HG03066 (cell line): ENCODE results near the gene KCNAB2.

Experiments used
- ATAC-seq: cut with Tn5 transposase; IDR thresholded peaks from one replicate; pipeline ENCODE4 v1.9.1; 2021; ENCODE audit warnings: low read depth; ENCODE audit not compliant: unreplicated experiment

KCNAB2 gene

GRCh38 chr1:6094246-6094645 is 48.6 kb downstream of the KCNAB2 start:
- no peak for ATAC-seq

DNA sequence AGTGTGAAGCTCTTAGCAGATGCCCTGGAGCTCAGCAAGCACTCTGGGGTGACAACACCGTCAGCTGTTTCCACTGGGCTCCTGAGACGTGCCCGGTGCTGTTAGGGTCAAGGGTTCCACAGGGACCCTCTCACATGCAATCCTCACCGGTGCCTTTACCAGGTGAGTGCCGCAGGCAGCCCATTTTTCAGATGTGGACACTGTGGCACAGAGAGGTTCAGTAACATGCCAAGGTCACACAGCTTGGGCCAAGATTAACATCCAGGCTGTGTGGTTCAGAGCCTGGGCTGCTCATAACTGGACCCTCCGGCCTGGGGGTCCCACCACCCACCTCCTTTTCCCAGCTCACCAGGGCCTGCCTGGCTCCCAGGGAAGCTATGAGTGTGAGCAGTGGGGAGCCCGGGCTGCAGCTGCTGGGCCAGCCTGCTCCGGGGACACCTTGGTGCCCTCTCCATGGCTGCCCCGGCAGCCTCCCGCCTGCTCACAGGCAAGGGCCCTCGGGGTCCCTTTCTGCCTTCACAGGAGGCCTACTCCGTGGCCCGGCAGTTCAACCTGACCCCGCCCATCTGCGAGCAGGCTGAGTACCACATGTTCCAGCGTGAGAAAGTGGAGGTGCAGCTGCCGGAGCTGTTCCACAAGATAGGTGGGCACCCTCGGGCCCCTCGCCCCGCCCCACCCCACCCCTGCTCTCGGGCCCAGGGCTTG is 49.3 kb downstream of the KCNAB2 start:
- ATAC-seq: no peak

DNA sequence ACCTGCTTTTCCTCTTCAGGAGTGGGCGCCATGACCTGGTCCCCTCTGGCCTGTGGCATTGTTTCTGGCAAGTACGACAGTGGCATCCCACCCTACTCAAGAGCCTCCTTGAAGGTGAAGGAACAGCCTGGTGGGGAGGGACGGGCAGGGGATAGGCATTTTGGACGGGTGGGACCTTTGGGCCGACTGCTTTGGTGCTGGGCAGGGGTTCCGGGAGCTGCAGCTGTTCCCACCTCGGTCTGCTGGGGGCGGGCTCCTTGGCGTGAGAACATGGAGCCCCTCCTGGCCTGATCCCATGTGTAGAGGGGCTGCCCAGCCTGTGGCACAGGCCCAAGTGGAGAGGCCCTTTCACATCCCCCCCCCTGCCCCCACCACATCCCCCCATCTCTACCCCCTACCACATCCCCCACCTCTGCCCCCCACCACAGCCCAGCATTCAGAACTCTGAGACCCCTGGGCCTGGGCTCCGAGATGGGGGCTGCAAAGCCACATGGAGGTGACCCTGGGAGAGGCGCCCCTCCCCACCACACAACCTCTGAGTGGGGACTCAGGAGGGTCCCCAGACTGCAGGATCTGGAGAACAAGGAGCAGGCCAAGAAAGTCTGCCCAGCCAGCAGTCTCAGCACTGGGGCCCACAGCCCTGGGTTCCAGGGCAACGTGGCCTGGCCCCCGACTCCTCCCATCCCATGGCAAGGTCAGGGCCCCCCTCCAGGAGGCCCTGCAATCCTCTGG is 50.0 kb downstream of the KCNAB2 start:
- ATAC-seq: no peak

DNA sequence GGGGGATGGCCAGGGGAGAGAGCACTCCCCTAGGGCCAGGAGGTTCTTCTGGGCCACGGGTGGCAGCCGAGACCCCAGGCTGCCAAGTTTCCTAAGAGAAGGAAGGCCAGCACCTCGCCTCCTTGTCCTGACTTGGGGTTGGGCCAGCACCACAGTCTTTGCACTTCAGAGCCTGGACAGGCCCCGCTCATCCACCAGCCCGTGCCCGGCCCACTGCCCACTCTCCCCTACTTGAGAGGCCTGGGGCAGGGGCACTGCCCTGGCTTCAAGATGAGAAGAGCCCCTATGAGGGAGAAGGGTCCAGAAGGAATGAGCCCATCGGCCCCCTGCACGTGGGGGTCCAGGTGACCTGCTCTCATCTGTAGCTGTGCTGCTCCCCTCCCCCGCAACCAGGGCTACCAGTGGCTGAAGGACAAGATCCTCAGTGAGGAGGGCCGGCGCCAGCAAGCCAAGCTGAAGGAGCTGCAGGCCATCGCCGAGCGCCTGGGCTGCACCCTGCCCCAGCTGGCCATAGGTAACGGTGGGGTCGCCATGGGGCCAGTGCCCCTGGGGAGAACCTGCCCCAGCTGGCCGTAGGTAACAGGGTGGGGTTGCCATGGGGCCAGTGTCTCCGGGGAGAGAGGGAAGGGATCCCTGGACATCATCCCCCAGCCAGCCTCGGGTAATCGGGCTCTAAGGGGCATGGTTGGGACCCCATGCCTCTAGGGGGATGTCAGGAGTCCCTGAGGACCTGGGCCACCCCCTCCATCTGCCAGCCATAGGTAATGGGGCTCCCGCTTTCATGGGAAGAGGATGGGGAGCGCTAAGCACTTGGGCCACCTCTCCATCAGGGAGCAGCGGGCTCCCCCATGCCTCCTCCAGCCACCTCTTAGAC is 50.8 kb downstream of the KCNAB2 start:
- ATAC-seq: no peak

DNA sequence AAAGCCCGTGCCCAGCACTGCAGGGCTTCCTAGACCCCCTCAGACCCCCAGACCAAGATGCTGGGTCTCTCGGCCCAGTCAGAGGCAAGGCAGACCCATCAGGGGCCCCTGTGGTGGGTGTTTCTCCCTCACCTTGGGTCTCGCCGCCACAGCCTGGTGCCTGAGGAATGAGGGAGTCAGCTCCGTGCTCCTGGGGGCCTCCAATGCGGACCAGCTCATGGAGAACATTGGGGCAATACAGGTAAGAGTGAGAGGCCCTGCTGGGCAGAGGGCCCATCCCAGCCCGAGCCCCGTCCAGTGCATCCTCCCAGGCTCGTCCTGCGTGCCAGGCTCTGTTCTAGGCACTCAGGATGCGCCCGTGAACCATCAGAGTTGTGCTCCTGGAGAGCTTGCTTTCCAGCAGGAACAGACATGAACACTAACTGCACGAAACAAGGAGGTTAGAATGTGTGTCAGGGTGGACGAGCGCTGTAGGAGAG is 51.5 kb downstream of the KCNAB2 start:
- no peak for ATAC-seq

GRCh38 chr1:6097824-6098223 is 52.1 kb downstream of the KCNAB2 start:
- no peak for ATAC-seq

- no peak for ATAC-seq
Measured at GRCh38 chr1:6098303-6099215, 52.9 kb downstream of the KCNAB2 start.

GRCh38 chr1:6099297-6099696 is 53.6 kb downstream of the KCNAB2 start:
- ATAC-seq: no peak

DNA sequence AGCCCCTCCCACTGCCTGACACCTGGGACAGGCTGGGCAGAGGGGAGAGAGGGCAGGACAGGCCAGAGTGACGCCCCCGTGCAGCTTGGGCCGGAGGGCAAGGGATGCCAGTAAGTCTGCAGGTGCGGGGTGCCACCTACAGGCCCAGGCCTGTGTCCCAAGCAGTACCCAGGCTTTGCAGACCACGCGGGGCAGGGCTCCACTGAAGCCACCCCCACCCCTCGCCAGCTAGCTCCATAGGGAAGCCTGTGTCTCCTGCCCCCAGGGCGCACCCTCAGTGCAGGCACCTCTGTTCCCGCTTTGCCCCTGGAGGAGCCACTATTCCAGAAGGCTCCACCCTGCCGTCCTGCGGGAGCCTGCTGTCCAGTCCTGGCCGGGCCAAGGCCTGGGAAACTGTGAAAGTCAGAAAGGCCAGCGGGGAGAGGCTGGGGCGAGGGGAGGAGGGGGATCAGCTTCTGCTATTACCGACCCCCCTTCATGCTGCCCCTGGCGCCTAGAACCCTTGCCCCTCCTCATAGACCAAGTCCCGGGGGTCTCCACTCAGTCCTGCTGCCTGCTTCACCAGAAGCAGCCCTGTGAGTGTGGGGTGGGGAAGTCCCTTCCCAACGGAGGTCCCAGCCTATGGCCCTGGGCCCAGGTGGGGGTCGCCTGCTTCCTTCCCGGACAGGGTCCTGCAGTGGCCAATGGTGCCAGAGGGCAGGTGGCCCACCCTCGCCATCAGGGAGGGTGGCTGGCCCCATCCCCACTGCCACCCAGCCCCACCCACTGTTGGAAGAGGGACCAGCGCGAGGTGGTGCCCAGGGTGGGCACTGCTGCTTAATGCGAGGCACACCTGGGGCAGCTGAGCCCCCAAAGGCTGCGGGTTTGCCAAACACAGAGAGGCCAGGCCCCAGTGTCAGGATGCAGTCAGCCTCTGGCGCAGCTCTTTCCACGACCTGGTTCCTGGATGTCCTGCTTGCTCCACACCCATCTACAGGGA is 54.4 kb downstream of the KCNAB2 start:
- ATAC-seq: no peak

DNA sequence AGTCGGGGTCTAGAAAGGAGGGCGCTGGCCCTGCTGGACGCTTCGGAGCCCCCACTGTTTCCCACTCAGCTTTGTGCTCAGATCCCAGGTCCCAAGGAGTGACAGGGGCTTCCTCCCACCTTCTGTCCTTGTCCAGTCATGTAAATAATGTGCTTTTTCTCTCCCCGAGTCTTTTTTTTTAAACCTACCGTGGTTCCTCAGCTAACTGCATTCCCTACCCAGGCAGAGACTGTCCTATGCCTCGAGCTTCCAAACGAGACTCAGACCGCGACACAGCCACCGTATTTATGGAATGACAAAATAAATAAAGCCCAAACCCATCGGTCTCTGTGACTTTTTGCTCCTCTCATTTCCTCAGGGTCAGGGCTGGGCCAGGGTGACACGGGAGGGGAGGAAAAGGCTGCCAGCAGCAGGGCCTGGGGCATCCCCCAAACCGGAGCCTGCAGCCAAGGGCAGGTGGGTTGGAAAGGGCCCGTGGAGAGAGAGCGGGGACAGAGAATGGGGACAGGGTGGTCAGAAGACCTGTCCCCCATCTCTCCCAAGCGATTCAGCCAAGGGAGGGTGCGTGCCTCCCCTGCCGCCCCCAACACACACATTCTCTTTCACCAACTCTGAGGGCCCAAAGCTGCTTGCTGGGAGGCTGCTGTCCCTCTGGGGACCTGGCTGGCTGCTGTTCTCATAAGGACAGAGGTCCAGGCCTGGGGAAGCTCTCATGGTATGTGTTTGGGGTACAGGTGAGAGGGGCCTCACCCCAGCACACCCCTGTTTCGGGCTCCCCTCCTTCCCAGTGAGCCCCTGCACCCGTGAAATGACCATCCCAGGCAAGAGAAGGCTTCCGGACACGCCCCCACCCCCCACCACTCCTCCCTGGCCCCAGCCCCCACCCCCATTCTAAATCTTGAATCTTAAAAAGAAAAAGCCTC is 55.4 kb downstream of the KCNAB2 start:
- ATAC-seq: no peak

DNA sequence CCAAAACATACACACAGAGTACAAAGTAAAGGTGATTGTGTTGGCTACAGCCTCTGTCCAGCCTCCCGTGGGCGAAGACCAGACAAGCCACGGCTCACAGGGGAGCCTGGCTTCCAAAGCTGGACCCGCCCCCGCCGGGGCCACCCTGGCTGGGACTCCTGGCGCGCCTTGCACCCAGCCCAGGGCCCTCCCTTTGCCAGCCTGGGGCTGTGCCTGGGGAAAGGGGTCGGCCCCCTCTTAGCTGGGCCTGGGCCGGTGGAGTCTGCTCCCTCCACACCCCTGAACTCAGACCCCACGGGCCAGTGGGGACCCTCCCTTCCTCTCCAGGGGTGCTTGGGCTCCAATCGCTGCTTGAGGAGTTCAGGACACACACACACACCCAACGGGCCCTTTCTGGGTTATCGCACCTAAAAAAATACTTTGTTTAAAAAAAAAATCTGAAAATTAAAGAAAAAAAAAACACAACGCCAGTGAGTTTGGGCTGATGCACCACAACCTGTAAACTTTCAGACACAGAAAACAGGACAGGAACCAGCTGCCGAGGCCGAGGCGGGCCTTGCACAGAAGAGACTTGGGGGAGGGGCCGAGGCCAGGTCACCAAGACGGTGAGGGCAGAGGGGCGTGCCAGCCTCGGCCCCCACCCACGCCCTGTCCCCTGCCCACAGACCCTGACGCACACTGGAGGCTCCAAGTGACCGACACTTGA is 56.3 kb downstream of the KCNAB2 start:
- no peak for ATAC-seq

DNA sequence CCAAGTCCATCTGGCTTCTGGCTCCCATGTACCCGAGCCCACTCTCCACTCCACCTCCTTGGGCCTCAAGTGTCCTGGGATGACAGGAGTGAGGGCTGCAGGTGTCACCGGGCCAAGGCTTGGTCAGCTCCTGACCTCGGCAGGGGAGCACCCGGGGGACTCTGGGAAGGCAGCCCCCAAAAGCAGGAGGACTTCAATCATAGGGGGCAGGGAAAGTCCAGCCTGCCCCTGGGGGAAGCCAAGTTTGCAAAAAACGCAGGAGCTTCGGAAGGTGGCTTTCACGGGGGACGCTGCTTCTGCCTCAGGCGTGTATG is 56.8 kb downstream of the KCNAB2 start:
- no peak for ATAC-seq

DNA sequence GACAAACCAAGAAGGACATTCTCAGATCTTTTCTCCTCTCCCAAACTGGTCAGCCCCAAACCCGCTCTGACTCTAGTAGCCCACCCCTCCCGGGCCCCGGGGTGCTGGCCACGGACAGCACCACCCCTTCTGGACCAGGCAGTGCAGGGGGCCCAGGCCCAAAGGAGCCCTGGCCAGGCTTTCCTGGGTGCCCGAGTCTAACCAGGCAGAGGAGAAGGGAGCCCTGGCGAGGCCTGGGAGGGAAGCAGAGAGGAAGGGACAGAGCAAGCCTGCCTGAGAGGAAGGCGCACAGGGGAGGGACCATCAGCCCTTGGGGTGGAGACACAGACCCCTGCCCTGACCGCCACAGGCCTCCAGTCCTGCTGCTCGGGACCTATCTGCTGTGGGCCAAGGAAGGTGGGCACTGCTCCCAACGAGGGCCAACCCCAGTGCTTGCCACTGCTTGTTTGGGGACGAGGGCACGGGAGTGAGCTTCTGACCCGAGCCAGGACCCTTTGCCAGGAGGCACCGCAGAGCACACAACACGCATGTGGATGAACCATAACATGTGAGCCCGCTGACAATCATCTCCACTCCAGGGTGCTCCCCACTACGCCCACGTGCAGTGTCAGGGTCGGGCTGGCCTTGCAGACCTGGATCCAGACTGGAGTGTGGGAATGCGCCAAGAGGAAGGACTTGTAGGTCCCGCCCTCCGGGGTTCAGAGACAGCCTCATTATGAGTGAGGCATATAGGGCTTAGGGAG is 57.6 kb downstream of the KCNAB2 start:
- no peak for ATAC-seq

- ATAC-seq: no peak
Measured at GRCh38 chr1:6103854-6104530, 58.3 kb downstream of the KCNAB2 start.

DNA sequence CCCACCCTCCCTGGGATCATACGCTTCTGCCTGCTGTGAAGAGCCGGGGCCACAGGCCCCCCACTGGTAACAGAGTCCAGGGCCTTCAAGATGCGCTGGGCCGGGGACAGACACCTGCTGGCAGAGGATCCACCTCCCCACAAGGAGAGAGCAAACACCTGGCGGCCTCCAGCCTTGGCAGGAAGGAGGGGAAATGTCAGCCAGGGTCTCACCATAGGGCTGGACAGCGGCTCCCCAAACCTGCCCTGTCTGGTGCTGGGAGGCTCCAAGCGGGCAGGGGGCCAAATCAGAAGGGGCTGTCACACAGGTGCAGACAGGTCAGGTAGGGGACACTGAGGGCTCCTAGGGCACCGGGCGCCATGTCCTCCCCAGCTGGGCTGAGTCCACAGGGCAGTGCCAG is 58.9 kb downstream of the KCNAB2 start:
- no peak for ATAC-seq

DNA sequence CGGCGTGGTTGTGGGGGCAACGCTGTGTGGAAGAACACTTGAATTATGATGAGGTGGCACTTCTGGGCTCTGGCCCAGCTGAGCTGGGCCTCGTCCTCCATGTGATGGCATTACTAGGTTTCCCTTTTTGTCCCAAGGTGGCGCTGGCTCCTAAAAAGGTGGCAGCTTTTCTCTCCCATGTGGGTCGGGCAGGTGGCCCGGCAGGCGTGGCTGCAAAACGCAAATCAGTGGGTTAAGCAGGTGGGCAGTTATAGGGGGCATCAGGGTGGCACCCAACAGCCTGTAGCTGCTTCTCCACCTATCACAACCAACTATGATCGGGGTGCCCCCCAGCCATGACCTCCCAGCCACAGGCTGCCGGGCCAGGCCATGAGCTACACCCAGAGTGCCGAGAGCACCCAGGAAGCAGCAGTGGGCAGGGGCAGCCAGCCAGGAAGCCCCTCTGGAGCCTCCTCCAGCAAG is 59.6 kb downstream of the KCNAB2 start:
- no peak for ATAC-seq
